GM13976 (cell line): ENCODE measurements around the gene CCNL1.
A peak's percentile ranks its signal among the peaks of the same experiment; 100 is the strongest.
"Not testable (repeated sequence)": the region's sequence is repeated elsewhere in the genome, so short reads cannot be mapped to it uniquely, and the experiment has no call there.

Experiments
- DNase-seq: peaks from one replicate; pipeline ENCODE4 v3.0.0; 2012; ENCODE audit warnings: low spot score
- in situ Hi-C: fragments of 300-500 bp; cut with MboI; formaldehyde crosslinking; loops from one replicate; pipeline ENCODE4 v1.12.0; 2022; ENCODE audit warnings: low sequenced_read_pairs, mixed read lengths, inconsistent platforms; ENCODE audit not compliant: unreplicated experiment
- TF ChIP-seq, protein P1 (sequence below): IDR thresholded peaks from 2 replicates; pipeline ENCODE4 v1.5.1; 2012; ENCODE audit warnings: borderline replicate concordance, mild to moderate bottlenecking; ENCODE audit not compliant: insufficient read depth; ENCODE audit errors: extremely low read depth, missing control alignments, control extremely low read depth

The CCNL1 gene

DNA sequence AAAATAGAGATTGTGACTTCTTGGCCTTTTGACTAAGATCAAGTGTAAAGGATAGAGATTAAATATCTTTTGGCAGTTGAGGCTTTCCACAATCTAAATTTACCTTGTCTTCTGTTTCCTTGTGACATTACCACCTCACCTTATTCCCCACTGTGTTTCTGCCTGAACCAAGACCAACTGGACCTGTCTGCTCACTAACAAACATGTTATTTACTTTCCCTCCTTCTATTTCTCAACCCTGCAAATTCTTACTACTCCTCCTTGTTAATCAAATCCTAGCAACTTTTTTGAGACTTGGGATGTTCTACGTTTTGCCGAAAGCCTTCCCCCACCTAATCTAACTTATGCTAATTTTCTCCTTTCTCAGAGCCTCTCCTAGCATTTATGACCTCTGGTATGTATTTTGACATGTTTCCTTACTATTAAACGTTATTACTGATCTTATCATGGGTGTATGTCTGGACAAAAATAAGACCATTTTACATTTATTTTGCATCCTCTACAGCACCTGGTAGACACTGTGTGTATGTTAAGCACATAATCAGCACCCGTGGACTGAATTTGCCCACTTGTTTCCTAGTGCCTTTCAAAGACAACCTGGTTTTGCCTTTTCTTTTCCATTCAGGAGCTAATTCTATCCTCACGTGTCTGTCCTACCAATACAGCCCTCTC lies 7.6 kb upstream of the CCNL1 start:
- TF ChIP-seq, protein P1, sequence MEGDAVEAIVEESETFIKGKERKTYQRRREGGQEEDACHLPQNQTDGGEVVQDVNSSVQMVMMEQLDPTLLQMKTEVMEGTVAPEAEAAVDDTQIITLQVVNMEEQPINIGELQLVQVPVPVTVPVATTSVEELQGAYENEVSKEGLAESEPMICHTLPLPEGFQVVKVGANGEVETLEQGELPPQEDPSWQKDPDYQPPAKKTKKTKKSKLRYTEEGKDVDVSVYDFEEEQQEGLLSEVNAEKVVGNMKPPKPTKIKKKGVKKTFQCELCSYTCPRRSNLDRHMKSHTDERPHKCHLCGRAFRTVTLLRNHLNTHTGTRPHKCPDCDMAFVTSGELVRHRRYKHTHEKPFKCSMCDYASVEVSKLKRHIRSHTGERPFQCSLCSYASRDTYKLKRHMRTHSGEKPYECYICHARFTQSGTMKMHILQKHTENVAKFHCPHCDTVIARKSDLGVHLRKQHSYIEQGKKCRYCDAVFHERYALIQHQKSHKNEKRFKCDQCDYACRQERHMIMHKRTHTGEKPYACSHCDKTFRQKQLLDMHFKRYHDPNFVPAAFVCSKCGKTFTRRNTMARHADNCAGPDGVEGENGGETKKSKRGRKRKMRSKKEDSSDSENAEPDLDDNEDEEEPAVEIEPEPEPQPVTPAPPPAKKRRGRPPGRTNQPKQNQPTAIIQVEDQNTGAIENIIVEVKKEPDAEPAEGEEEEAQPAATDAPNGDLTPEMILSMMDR = no peak
- in situ Hi-C loops = no loop called here
- no peak for DNase-seq

DNA sequence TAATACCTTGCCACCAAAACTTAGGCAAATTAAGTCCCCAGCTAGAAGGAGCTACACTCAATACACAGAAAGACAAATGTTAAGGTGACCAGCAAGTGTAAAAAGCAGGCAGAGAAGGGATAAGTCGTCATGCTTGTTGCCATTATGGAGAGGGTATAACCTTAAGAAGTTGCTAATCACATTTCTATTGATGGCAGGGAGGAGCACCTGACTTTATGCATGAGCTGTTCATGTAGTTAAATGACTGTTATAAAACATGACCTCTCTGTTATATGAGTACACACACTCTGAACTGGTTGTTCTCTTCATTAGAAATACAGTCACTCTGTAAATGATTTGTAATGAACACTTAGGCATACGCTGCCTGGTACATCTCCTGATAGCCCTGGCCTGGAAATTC lies 6.6 kb upstream of the CCNL1 start:
- no peak for DNase-seq
- in situ Hi-C loops = no loop called here
- TF ChIP-seq, protein P1 = no peak

DNA sequence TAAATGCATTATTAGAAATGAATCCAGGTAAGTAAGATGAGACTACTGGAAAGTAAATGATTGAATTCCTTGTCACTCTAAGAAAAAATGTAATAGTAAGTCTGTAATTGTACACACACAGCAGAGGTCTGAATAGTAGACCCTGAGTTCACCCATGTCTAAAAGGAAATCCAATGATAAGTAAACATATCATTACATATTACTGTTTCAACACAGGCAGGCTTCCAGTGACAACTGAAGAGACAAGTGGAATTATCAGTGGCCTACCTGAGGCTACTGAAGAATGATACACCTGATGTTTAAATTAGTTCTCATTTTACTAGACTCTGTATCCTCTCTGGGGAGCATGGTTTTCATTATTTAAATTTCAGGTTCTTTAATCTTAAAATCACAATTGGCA lies 6.2 kb upstream of the CCNL1 start:
- no peak for DNase-seq
- TF ChIP-seq, protein P1 = no peak
- in situ Hi-C loops = no loop called here

DNA sequence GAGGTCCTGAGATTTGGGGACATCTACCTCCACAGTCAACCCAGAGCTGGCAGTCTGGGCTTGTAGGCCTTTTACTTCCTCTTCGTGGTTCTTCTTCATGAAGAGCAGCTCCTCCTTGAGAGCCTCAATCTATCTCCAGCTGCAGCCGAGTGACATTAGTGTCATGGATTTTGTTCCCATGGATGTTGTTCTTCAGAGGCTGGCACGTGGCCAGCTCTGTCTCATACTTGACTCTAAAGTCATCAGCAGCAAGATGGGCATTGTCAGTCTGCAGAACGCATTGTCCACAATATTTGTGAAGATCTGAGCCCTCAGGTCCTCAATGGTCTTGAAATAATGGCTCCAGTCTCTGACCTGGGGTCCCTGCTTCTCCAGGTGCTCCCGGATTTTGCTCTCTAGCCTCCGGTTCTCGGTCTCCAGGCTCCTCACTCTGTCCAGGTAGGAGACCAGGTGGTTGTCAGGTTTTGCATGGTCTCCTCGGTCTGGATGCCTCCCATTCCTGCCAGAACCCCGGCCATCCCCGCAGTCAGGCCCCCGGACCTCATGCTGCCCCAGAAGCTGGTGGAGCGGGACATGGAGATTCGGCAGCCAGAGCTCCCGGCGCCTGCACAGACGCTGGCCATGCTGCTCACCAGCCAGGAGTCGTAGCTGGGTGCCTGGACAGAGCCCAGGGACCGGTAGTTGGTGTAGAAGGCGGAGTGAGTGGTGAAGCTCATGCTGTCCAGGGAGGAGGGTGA lies 3.4 kb upstream of the CCNL1 start:
- in situ Hi-C loops = no loop called here
- no peak for DNase-seq
- TF ChIP-seq, protein P1 = no peak

DNA sequence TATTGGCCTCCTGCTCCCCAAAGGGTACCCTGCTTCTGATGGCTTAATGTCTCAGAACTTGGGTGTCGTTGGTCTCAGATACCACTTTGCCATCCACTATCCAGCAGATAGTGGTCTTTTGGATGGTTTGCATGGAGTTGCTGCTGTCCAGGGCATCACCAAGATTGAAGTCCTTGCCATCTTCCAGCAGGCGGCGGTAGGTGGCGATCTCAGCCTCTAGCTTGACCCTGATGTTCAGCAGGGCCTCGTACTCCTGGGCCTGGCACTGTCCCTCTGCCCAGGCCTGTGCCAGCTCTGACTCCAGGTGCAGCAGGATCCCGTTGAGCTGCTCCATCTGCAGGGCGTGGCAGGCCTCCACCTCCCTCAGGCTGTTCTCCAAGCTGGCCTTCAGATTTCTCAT lies 2.7 kb upstream of the CCNL1 start:
- not testable (repeated sequence) for DNase-seq

DNA sequence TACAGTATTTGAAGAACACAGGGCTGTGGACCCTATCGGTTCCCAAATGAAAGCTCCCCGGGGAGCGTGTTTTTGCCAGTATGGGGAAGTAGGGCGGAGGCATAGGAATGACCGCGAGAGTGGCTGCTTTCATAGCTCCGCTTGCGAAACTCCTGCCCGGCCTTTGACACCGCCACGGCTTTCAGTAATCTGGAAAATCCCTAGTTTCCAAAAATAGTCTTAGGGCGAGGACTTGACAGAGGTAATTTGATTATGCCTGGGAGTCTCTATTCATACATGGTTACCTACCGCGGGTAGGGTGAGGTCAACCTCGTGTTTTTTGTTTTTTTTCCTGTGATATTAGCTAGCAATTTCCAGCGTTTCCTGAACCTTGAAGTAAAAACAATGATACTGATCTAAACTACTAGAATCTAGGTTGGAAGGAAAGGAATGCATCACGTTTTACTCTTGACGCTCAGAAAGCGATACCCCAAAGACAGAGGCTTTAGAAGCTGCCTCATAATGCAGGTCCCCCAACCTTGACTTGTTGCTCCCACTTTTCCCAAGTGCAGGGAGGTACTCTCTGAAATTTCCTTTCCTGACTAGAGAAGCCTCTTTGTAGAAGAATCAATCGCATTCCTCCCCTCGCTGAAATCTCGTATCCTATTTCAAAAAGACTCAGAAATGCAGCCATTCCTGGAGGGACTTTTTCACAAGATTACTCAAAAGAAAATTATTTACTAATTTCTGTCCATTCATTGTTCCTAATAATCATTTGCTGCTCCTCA lies 894 bp upstream of the CCNL1 start:
- in situ Hi-C loops = no loop called here
- TF ChIP-seq, protein P1 = no peak
- DNase-seq = peak; percentile 62

More for the DNA sequence above, 2.7 kb upstream of the CCNL1 start:
- in situ Hi-C loops = not testable (repeated sequence)
